ENCODE data around the gene ACTL6B. TPM values are rescaled to one million over a fixed set of nuclear protein-coding genes. Genes with fewer than 3 reads are reported as not detected.
"Not testable (repeated sequence)": the region's sequence is repeated elsewhere in the genome, so short reads cannot be mapped to it uniquely, and the experiment has no call there.

ACTL6B gene
- under 1 TPM in 1 of 10 donors, not detected in 9; 0.14 TPM for polyA plus RNA-seq (ENCODE audit: insufficient read length in 10 of 10)
- long read RNA-seq, donor 1 = 0 reads
- long read RNA-seq, donor 2 = 0 reads
- long read RNA-seq, donor 3 = 0 reads
- long read RNA-seq, donor 4 = 0 reads
- long read RNA-seq, donor 5 = 0 reads
- long read RNA-seq, donor 6, partial matches to known transcripts = 0 of 1 reads
- long read RNA-seq, donor 6, other reads (novel, unspliced or antisense) = 0 of 1 reads
- long read RNA-seq, donor 7 = 0 reads
- long read RNA-seq, donor 8 = 0 reads
- long read RNA-seq, donor 9 = 0 reads

- DNase-seq = peak in 2 of 3 donors; percentile 60 to 83
These were observed at the start of gene ACTL6B for GRCh38 chr7:100655908-100656674. TSS of gene ACTL6B (minus strand) at chr7:100656448. CDS start at chr7:100656354, 94 bp downstream.

GRCh38 chr7:100705320-100705752 lies 49.1 kb upstream of the ACTL6B start:
- peak in 2 of 3 donors; percentile 69 to 89 for DNase-seq

DNA sequence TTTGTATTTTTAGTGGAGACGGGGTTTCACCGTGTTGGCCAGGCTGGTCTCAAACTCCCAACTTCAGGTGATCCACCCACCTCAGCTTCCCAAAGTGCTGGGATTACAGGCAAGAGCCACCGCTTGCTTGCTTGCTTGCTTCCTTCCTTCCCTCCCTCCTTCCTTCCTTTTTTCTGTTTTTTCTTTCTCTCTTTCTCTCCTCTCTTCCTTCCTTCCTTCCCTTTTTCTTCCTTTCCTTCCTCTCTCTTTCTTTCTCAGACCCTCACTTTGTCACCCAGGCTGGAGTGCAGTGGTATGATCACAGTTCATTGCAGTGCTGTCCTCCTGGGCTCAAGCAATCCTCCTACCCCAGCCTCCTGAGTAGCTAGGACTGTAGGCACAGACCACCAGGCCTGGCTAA lies 44.8 kb upstream of the ACTL6B start:
- DNase-seq = not testable (repeated sequence)

- no peak for DNase-seq
These were observed 42.8 kb upstream of the ACTL6B start for GRCh38 chr7:100699018-100699417.

DNA sequence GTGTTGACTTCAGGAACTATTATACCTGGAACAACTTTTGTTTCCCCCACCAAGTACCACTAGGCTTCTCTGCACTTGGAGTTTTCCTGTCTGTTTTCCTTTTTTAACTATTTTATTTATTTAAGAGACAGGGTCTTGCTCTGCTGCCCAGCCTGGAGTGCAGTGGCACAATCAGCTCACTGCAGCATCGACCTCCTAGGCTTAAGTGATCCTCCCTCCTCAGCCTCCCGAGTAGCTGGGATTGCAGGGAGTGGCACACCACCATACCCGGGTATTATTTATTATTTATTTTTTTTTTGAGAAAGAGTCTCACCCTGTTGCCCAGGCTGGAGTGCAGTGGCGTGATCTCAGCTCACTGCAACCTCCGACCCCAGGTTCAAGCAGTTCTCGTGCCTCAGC lies 39.9 kb upstream of the ACTL6B start:
- DNase-seq = no peak

GRCh38 chr7:100694098-100694745 lies 38.0 kb upstream of the ACTL6B start, which contains the start of gene GIGYF1:
TSS of gene GIGYF1 (minus strand) at chr7:100694250. CDS start at chr7:100688238, 6,012 bp downstream.
- peak in 2 of 3 donors; percentile 75 to 81 for DNase-seq

DNA sequence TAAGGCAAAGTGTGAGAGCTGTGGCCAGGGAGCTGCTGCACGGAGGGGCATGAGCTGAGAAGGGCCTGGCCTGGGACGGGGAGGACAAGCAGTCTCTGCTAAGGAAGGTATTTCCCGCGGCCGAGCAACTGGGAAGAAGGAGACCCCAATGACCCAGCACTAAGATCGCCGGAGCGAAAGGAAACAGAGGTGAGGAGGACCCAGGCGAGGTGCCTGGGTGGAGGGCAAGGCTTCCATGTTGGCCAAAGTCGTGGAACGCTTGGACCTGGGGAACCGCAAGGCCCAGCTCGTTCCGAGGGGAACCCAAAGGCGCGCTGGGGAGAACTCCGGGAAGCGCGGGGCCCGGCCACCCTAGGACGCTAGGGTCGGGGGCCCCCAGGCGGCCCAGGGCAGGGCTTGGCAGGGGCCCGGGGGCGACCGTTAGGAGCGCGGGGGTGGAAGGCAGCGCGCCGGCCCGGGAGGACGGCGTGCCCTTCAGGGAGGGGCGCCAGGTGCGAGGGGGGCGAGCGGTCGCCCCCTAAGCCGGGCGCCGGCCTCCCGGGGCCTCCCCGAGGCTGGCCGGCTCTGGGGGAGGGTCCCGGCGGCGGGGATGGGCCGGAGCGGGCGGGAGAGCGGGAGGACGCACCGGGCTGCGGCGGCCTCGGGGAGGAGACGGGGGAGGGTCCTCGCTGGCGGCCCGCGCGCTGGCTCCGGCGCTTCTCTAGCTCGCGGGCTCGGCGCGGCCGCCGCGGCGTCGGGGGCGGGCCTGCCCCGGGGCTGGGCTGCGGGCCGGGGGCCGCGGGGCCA lies 37.3 kb upstream of the ACTL6B start:
- peak in 1 of 3 donors; percentile 56 for DNase-seq

- DNase-seq = no peak
These were observed 36.3 kb upstream of the ACTL6B start for GRCh38 chr7:100692578-100692961.

GRCh38 chr7:100691676-100692577 lies 35.7 kb upstream of the ACTL6B start:
- DNase-seq = peak; percentile 59 to 86 (median 79)

GRCh38 chr7:100689230-100690135 lies 33.2 kb upstream of the ACTL6B start:
- DNase-seq = no peak

- no peak for DNase-seq
These were observed 32.1 kb upstream of the ACTL6B start for GRCh38 chr7:100688326-100688860.

GRCh38 chr7:100687751-100688300 lies 31.6 kb upstream of the ACTL6B start:
- DNase-seq = no peak

GRCh38 chr7:100687261-100687660 lies 31.0 kb upstream of the ACTL6B start:
- DNase-seq = no peak

DNA sequence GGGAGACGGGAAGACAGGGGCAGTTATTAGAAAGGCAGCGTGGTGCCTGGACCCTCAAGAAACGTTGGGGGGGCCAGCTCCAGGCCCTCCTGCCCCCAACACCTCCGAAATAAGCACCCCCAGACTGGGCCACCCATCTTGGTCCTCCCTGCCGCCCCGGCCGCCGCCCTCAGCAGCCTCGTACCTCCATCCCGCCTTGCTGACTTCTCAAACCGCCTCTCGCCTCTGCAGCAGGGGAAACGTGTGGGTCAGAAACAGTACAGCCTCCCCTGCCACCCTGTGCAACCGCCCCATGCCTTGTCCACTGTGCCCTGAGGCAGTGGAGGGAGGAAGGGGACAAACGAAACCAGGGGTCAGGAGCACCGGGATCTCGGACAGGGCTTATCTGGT lies 30.6 kb upstream of the ACTL6B start:
- DNase-seq = no peak

GRCh38 chr7:100686201-100686821 lies 30.1 kb upstream of the ACTL6B start:
- DNase-seq = no peak

- DNase-seq = no peak
These were observed 29.4 kb upstream of the ACTL6B start for GRCh38 chr7:100685631-100686145.

- no peak for DNase-seq
These were observed 28.9 kb upstream of the ACTL6B start for GRCh38 chr7:100685049-100685605.

DNA sequence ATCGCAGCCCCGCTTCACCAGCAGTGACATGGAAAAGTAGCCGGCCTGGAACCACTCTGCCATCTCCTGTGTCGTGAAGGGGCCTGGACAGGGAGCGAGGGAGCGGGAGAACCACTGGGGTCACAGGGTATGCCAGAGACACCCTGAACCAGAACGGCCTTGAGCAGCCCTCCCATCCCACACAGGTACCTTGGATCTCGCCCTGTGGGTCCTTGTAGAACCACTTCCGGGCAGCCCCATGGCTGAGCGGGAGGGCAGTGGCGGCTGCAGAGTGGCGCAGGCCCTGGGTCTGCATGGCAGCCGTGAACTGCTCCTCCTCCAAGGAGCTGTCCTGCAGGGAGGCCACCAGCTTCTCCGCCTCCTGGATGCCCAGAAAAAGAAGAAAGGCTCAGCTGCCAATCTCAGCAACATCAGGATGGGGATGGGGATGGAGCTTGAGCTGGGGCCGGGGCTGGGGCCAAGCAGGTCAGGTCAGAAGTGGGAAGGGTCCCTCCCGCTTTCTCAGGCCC lies 28.3 kb upstream of the ACTL6B start:
- no peak for DNase-seq

Data from muscle of back (tissue), 13 donors.